Measurements from ENCODE around the gene CDKN1A. TPM values are rescaled to one million over a fixed set of nuclear protein-coding genes. Genes with fewer than 3 reads are reported as not detected.

Gene CDKN1A
- total RNA-seq, 3 donors from 2014 or later (not counting 1 experiment from before 2014, with no cell fraction given) = 19.1 to 40.7 (median 25.4) TPM

DNA sequence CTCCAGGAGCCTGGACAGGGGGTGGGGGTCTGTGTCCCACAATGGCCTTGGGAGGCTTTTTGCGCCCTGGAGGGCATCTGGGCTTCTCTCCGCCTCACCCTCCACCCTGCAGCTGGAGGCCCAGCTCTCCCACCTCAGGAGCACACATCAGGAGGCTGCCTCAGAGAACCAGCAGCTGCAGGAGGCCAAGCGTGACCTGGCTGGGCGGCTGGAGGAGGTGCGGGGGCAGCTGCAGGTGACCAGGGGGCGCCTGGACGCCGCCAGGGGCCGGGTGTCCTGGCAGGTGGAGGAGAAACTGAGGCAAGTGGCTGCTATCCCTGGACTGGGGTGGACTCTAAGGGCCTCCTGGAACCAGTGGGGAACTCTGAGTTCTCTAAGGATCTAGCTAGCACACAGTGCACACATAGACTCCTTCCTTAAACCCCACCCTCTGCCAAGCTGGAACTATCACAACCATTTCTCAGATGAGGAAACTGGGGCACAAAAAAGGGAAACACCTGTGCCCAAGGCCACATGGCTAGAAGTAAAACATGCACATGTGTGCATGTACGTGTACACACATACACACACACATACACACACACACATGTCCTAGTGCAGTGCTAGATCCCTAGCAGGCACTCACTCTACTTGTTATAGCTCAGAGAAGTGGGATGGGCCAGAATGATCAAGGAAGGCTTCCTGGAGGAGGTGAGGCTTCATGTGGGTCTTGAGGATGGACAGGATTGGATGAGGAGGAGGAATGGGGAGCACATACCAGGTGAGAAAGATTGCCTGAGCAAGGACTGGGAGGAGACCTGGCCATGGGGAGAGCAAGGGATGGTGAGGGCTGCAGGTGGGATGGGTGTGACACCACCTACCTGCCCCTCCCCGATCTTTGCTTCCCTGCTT, 42.0 kb downstream of the CDKN1A start:
- H3K27ac Mint-ChIP-seq = no peak overlapping the region
- H3K9me3 Mint-ChIP-seq = no peaks in the 10 kb centered on the region
- 87% methylated on average over 10 of the region's 11 CpGs for WGBS (ENCODE audit: insufficient coverage)

GRCh38 chr6:36721369-36722140, 43.0 kb downstream of the CDKN1A start:
- Mint-ChIP-seq H3K36me3 (no peaks in the 10 kb centered on the region), H3K9me3 (no peaks in the 10 kb centered on the region), H3K27ac (no peak overlapping the region), H3K27me3 (ENCODE audit: low read depth in 2 of 2) (no peaks in the 10 kb centered on the region), H3K4me1 (no peaks in the 10 kb centered on the region), H3K4me3 (no peak overlapping the region)
- H3K27me3 ChIP-seq (ENCODE audit: control insufficient read depth, insufficient read depth, low read length) = no peaks in the 10 kb centered on the region
- TF ChIP-seq, protein P1, sequence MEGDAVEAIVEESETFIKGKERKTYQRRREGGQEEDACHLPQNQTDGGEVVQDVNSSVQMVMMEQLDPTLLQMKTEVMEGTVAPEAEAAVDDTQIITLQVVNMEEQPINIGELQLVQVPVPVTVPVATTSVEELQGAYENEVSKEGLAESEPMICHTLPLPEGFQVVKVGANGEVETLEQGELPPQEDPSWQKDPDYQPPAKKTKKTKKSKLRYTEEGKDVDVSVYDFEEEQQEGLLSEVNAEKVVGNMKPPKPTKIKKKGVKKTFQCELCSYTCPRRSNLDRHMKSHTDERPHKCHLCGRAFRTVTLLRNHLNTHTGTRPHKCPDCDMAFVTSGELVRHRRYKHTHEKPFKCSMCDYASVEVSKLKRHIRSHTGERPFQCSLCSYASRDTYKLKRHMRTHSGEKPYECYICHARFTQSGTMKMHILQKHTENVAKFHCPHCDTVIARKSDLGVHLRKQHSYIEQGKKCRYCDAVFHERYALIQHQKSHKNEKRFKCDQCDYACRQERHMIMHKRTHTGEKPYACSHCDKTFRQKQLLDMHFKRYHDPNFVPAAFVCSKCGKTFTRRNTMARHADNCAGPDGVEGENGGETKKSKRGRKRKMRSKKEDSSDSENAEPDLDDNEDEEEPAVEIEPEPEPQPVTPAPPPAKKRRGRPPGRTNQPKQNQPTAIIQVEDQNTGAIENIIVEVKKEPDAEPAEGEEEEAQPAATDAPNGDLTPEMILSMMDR (IDR thresholded peaks at IDR 0.05) = no peak
- no peak overlapping the region for H3K4me3 ChIP-seq (ENCODE audit: low read length)
- H3K36me3 ChIP-seq (ENCODE audit: control insufficient read depth, insufficient read depth, low read length) = no peaks in the 10 kb centered on the region
- WGBS (ENCODE audit: insufficient coverage) = 91% methylated on average over 15 of the region's 15 CpGs
- no peaks in the 10 kb centered on the region for H3K9me3 ChIP-seq (ENCODE audit: control insufficient read depth, insufficient read depth, low read length)
- peaks cover 13% of the 10 kb centered on the region for H3K4me1 ChIP-seq (ENCODE audit: control insufficient read depth, insufficient read depth, low read length)
- ATAC-seq (no peak), DNase-seq (no peak)
- intact Hi-C loops (cut with micrococcal nuclease) = no loop called here
- H3K27ac ChIP-seq (ENCODE audit: low read length) = no peak overlapping the region

More for the DNA sequence above, 42.0 kb downstream of the CDKN1A start:
- Mint-ChIP-seq H3K4me1 (no peaks in the 10 kb centered on the region), H3K27me3 (ENCODE audit: low read depth in 2 of 2) (no peaks in the 10 kb centered on the region), H3K4me3 (no peak overlapping the region), H3K36me3 (no peaks in the 10 kb centered on the region)
- no peak for ATAC-seq
- DNase-seq = no peak
- peaks cover 7% of the 10 kb centered on the region for H3K4me1 ChIP-seq (ENCODE audit: control insufficient read depth, insufficient read depth, low read length)
- no peak overlapping the region for H3K4me3 ChIP-seq (ENCODE audit: low read length)
- no peaks in the 10 kb centered on the region for H3K27me3 ChIP-seq (ENCODE audit: control insufficient read depth, insufficient read depth, low read length)
- no peaks in the 10 kb centered on the region for H3K36me3 ChIP-seq (ENCODE audit: control insufficient read depth, insufficient read depth, low read length)
- H3K9me3 ChIP-seq (ENCODE audit: control insufficient read depth, insufficient read depth, low read length) = no peaks in the 10 kb centered on the region
- H3K27ac ChIP-seq (ENCODE audit: low read length) = no peak overlapping the region
- intact Hi-C loops (cut with micrococcal nuclease) = no loop called here
- TF ChIP-seq, protein P1 (IDR thresholded peaks at IDR 0.05) = no peak

DNA sequence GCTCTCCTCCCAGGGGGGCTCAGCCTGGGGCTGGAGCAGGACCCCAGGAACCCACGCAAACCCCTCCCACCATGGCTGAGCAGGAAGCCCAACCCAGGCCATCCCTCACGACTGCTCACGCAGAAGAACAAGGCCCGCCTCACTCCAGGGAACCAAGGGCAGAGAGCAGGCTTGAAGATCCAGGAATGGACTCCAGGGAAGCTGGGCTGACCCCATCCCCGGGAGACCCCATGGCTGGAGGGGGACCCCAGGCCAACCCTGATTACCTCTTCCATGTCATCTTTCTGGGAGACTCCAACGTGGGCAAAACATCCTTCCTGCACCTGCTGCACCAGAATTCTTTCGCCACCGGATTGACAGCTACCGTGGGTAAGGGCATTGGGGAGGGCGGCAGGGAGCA, 43.9 kb downstream of the CDKN1A start:
- peaks cover 14% of the 10 kb centered on the region for H3K4me1 ChIP-seq (ENCODE audit: control insufficient read depth, insufficient read depth, low read length)
- H3K9me3 Mint-ChIP-seq = no peaks in the 10 kb centered on the region

More for the DNA sequence above, 43.9 kb downstream of the CDKN1A start:
- Histone ChIP-seq H3K27ac (ENCODE audit: low read length) (no peak overlapping the region), H3K36me3 (ENCODE audit: control insufficient read depth, insufficient read depth, low read length) (no peaks in the 10 kb centered on the region), H3K27me3 (ENCODE audit: control insufficient read depth, insufficient read depth, low read length) (no peaks in the 10 kb centered on the region), H3K4me3 (ENCODE audit: low read length) (no peak overlapping the region), H3K9me3 (ENCODE audit: control insufficient read depth, insufficient read depth, low read length) (no peaks in the 10 kb centered on the region)
- DNase-seq = no peak
- Mint-ChIP-seq H3K36me3 (no peaks in the 10 kb centered on the region), H3K27ac (no peak overlapping the region), H3K4me3 (no peak overlapping the region), H3K4me1 (no peaks in the 10 kb centered on the region), H3K27me3 (ENCODE audit: low read depth in 2 of 2) (no peaks in the 10 kb centered on the region)
- intact Hi-C loops (cut with micrococcal nuclease) = no loop called here
- ATAC-seq = no peak
- TF ChIP-seq, protein P1 (IDR thresholded peaks at IDR 0.05) = no peak
- 92% methylated on average over 10 of the region's 10 CpGs for WGBS (ENCODE audit: insufficient coverage)

Measured in natural killer cell (primary cell).